NCI-H1930 (cell line): ENCODE data around the gene CFAP97D2.

Source experiments
- DNase-seq, 2 experiments: peaks; one replicate each; lab custom pipeline; 2025; lab: John Stamatoyannopoulos, UW

CFAP97D2 gene

DNA sequence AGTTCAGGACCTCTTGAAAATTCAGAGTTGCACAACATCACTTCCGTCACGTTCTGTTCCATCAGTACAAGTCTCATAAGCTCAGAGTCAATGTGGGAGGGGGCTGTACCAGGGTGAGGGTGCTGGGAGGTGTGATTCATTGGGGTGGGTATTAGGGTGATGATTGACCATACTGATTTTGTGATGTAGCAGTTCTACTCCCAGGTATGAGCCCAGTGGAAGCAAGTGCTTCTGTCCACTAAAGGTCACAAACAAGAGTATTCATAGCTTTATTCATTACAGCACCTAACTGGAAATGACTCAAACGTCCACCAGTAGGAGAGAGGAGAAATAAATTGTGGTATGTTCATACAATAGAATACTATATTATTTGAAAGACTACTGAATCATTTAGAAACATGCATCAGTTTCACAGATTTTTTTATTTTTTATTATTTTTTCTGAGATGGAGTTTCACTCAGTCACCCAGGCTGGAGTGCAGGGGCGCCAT lies 90.3 kb downstream of the CFAP97D2 start:
- no peak for DNase-seq
